SK-N-SH treated with all-trans-retinoic acid at 6 μM for 48 hours (cell line): Measurements from ENCODE around the gene WDR76.

Source experiments
- BACH2 ChIP-seq: fragments of 250-450 bp; sonication (Bioruptor Pico); IDR thresholded peaks from 2 replicates; pipeline ENCODE4 v1.9.0; 2021; ENCODE audit warnings: mild to moderate bottlenecking, borderline replicate concordance
- POU6F1 ChIP-seq: fragments of 250-450 bp; sonication (Bioruptor Pico); IDR thresholded peaks from 2 replicates; pipeline ENCODE4 v1.8.0; 2021; ENCODE audit warnings: low read depth, mild to moderate bottlenecking, moderate library complexity, borderline replicate concordance
- PPARA ChIP-seq: fragments of 250-450 bp; sonication (Bioruptor Pico); IDR thresholded peaks from 2 replicates; pipeline ENCODE4 v1.5.0; 2020; ENCODE audit warnings: mild to moderate bottlenecking, borderline replicate concordance
- SNAI2 ChIP-seq: fragments of 250-450 bp; sonication (Bioruptor Pico); IDR thresholded peaks from 2 replicates; pipeline ENCODE4 v1.5.0; 2020; ENCODE audit warnings: mild to moderate bottlenecking, moderate library complexity
- ZFP3 ChIP-seq: fragments of 250-450 bp; sonication (Bioruptor Pico); IDR thresholded peaks from 2 replicates; pipeline ENCODE4 v1.5.0; 2020; ENCODE audit warnings: mild to moderate bottlenecking, moderate library complexity
- TF ChIP-seq, protein P1 (sequence below): fragments of 250-450 bp; sonication (Bioruptor Pico); IDR thresholded peaks from 2 replicates; pipeline ENCODE4 v1.8.0; 2020; ENCODE audit warnings: mild to moderate bottlenecking, moderate library complexity, borderline replicate concordance
- TF ChIP-seq, protein P2 (sequence below): fragments of 250-450 bp; sonication (Bioruptor Pico); IDR thresholded peaks from 2 replicates; pipeline ENCODE4 v1.5.1; 2020; ENCODE audit warnings: low read depth, mild to moderate bottlenecking, moderate library complexity

- TF ChIP-seq BACH2 (CRISPR knock-in tag) (no peak), POU6F1 (CRISPR knock-in tag) (no peak), PPARA (no peak), ZFP3 (no peak), SNAI2 (CRISPR knock-in tag) (no peak)
- TF ChIP-seq, protein P1, sequence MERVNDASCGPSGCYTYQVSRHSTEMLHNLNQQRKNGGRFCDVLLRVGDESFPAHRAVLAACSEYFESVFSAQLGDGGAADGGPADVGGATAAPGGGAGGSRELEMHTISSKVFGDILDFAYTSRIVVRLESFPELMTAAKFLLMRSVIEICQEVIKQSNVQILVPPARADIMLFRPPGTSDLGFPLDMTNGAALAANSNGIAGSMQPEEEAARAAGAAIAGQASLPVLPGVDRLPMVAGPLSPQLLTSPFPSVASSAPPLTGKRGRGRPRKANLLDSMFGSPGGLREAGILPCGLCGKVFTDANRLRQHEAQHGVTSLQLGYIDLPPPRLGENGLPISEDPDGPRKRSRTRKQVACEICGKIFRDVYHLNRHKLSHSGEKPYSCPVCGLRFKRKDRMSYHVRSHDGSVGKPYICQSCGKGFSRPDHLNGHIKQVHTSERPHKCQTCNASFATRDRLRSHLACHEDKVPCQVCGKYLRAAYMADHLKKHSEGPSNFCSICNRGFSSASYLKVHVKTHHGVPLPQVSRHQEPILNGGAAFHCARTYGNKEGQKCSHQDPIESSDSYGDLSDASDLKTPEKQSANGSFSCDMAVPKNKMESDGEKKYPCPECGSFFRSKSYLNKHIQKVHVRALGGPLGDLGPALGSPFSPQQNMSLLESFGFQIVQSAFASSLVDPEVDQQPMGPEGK (CRISPR knock-in tag) = no peak
- TF ChIP-seq, protein P2, sequence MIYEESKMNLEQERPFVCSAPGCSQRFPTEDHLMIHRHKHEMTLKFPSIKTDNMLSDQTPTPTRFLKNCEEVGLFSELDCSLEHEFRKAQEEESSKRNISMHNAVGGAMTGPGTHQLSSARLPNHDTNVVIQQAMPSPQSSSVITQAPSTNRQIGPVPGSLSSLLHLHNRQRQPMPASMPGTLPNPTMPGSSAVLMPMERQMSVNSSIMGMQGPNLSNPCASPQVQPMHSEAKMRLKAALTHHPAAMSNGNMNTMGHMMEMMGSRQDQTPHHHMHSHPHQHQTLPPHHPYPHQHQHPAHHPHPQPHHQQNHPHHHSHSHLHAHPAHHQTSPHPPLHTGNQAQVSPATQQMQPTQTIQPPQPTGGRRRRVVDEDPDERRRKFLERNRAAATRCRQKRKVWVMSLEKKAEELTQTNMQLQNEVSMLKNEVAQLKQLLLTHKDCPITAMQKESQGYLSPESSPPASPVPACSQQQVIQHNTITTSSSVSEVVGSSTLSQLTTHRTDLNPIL = no peak
Measured at GRCh38 chr15:43808435-43808950, 18.3 kb upstream of the WDR76 start.
